Epithelial cell of proximal tubule (primary cell): Measurements from ENCODE around the gene MPPED1. TPM values are rescaled to one million over a fixed set of nuclear protein-coding genes. Genes with fewer than 3 reads are reported as not detected.

Source experiments
- DNase-seq: peaks from one replicate; pipeline ENCODE4 v3.0.0-alpha.2; 2011; ENCODE audit warnings: low read depth
- H3K4me3 ChIP-seq: 2 replicates; pipeline ENCODE4 v1.5.1; 2011; ENCODE audit warnings: low read depth, mild to moderate bottlenecking, low read length
- total RNA-seq: library from RNA; depleted of rRNA; stranded (reverse); fragments of >200 nt; gene quantifications from 2 replicates; pipeline ENCODE4 v1.2.3, GENCODE V29; 2015
- TF ChIP-seq, protein P1 (sequence below): conservative IDR thresholded peaks from 2 replicates; pipeline ENCODE4 v1.5.1; 2012; ENCODE audit warnings: low read depth, mild to moderate bottlenecking, low read length

The MPPED1 gene
- total RNA-seq, 1 donor from 2014 or later = not detected

DNA sequence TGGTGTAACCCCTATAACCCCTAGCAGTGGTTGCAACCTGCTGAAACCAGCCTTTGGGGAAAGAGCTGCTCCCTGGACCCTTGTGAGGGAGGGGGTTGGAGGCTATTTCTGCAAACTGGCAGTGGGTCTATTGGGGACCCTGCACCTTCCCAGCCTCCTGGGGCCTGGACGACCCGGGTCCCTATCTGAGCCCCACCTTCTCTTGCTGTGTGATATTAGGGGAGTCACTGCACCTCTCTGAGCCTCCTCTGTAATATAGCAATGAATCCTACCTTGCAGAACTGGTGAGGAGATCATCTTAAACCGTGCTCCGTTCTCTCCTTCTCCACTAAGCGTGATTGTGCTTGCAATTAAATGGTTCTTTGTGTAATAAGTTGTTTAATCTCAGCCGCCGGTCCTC lies 24.0 kb upstream of the MPPED1 start:
- H3K4me3 ChIP-seq = no peak overlapping the region
- DNase-seq = no peak
- TF ChIP-seq, protein P1, sequence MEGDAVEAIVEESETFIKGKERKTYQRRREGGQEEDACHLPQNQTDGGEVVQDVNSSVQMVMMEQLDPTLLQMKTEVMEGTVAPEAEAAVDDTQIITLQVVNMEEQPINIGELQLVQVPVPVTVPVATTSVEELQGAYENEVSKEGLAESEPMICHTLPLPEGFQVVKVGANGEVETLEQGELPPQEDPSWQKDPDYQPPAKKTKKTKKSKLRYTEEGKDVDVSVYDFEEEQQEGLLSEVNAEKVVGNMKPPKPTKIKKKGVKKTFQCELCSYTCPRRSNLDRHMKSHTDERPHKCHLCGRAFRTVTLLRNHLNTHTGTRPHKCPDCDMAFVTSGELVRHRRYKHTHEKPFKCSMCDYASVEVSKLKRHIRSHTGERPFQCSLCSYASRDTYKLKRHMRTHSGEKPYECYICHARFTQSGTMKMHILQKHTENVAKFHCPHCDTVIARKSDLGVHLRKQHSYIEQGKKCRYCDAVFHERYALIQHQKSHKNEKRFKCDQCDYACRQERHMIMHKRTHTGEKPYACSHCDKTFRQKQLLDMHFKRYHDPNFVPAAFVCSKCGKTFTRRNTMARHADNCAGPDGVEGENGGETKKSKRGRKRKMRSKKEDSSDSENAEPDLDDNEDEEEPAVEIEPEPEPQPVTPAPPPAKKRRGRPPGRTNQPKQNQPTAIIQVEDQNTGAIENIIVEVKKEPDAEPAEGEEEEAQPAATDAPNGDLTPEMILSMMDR = no peak

DNA sequence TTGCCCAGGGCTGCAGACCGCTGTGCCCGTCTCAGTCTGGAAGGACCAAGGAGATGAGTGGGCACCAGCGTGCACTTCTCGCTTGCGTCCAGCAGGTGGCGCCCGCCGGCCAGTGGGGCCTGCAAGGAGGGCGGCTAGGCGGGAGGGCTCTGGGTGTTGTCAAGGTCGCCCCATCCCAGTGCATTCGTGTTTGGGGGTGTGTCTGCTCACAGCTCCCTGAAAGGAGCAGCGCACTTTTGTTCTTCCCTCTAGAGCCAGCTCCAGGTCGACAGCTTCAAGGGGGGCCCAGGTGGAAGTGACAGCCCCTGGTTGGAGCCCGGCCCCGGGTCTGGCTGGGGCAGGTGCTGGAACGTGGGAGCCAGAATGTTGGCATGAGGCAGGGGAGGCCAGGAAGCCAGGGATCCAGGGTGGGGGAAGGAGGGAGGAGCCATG lies 23.4 kb upstream of the MPPED1 start:
- no peak overlapping the region for H3K4me3 ChIP-seq
- TF ChIP-seq, protein P1 = peak; percentile 89
- DNase-seq = no peak

DNA sequence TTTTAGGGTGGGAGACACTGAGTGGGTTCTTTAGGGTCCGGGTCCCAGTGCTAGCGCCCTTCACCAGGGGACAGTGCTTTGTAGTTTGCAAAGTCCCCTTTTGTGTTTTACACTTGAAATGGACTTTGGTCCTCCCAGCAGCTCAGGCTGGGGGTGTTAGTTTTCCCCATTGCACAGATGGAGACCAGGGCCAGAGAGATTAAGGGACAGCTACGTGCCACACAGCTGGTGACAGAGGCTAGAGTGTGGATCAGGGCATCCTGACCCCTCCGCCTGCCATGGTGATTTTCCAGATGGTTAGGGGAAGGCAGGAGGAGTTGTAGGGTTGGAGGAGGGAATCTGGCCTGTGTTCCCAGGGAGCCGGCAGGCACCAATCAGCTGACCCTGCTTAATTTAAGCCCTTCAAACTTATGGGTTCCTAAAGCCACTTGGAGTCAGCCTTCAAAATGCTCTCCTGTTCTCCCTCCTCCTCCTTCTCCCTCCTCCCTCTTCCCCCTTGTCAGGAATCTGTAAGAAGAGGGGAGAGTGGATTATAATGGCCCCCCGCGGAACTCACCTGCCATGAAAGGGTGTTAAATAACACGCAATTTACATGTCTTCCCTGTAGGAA lies 22.5 kb upstream of the MPPED1 start:
- TF ChIP-seq, protein P1 = no peak
- no peak overlapping the region for H3K4me3 ChIP-seq
- no peak for DNase-seq

DNA sequence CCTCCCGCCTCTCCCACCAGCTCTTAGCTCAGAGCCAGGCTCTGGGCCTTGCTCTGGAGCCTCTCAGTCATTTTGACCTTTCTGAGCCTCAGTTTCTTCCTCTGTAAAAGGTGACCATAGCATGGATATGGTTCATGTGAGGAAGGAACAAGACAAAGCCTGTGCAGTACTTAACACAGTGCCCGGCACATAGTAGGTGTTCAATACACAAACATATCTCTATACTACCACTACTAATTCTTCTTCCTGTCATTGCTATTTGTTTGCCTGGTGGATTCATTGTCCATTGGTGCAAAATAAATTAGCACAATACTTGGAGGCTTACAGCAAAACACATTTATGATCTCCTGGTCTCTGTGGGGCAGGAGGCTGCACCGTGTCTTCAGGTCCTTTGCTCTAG lies 21.6 kb upstream of the MPPED1 start:
- TF ChIP-seq, protein P1 = no peak
- H3K4me3 ChIP-seq = no peak overlapping the region
- DNase-seq = no peak

DNA sequence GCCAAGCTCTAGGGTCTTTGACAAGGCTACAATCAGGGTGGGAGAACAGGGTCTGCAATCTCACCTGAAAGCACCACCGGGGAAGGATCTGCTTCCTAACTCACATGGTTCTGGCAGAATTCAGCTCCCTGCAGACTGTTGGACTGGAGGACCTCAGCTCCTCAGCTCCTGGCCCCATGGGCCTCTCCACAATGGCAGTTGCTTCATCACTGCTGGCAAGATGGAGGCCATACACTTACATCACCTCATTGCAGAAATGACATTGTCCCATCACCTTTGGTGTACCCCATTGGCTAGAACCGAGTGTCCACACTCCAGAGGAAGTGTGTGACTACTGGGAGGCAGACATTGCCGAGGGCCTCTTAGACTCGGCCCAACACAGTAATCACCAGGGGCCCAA lies 20.9 kb upstream of the MPPED1 start:
- H3K4me3 ChIP-seq = no peak overlapping the region
- TF ChIP-seq, protein P1 = no peak
- no peak for DNase-seq

DNA sequence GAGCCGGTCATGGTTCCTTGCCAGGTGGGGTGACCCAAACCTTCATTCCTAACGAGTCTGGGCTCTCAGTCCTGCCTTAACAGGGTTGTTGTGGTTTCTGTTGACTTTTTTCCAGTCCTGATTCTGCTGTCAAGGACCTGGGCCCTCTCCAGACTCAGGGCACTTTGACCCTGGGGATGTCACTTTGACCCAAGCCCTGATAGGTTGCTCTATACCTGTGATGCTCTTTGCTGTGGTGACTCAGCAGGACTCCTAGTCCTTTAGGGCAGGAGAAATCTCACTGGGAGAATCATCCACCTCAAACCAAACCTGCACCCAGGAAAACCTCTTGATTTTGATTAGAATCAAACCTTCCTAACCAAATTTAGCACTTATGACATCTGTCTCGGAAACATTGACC lies 20.5 kb upstream of the MPPED1 start:
- TF ChIP-seq, protein P1 = no peak
- DNase-seq = no peak
- no peak overlapping the region for H3K4me3 ChIP-seq

DNA sequence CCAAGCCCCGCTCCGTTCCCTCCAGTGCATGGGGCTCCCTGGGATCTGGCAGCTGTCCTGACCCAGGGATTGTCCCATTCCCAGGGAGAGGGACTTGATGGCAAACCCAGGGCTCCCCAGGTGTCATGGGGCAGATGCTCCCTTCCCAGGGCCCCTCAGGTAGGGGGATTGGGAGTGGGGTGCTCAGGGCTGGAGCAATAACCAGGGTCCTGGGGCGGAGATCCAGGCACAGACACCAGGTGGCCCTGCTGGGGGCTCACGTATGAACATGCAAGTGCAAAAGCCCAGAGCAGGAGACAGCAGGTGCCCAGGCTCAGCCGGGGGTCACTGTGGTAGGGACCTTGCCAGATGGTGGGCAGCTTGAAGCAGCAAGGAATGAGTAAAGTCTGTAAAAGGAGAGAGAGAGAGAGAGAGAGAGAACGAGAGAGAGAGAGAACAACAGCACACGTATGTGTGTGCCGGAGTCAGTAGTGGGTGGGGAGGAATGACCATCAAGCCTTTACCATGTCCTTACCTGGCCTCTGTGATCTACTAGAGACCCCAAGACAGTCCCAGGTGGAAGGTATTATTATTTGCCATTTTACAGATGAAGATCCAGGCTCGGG lies 19.3 kb upstream of the MPPED1 start:
- no peak for DNase-seq
- no peak overlapping the region for H3K4me3 ChIP-seq
- TF ChIP-seq, protein P1 = no peak
